GM18505 (cell line): Measurements from ENCODE around the gene WARS2.

Experiments
- ATAC-seq: cut with Tn5 transposase; IDR thresholded peaks from one replicate; pipeline ENCODE4 v1.9.1; 2021; ENCODE audit not compliant: unreplicated experiment
- POLR2A ChIP-seq: IDR thresholded peaks from 4 replicates; pipeline ENCODE4 v1.6.1; 2011; ENCODE audit warnings: borderline replicate concordance; ENCODE audit not compliant: insufficient read depth, insufficient read length; ENCODE audit errors: extremely low read depth

WARS2 gene

GRCh38 chr1:118982266-118982665 lies 158.2 kb downstream of the WARS2 start:
- no peak for ATAC-seq

GRCh38 chr1:118981436-118981835 lies 159.0 kb downstream of the WARS2 start:
- ATAC-seq, result no peak
- TF ChIP-seq POLR2A, result no peak

More at GRCh38 chr1:118982266-118982665, 158.2 kb downstream of the WARS2 start:
- TF ChIP-seq POLR2A, result no peak
